Renal pelvis (tissue), 4 donors: ENCODE measurements around the gene ZNF555. TPM values are rescaled to one million over a fixed set of nuclear protein-coding genes. Genes with fewer than 3 reads are reported as not detected.

ENCODE experiments used
- DNase-seq: peaks from one replicate; pipeline ENCODE4 v3.0.0-alpha.2; 2013
- polyA plus RNA-seq, 3 donors: library from polyadenylated mRNA; unstranded; fragments of 120-200 nt; gene quantifications; one replicate each; pipeline ENCODE4 v1.2.1, GENCODE V29; 2013; ENCODE audit not compliant: insufficient read length in 3 of 3

ZNF555 gene
- polyA plus RNA-seq, 3 donors = 11.0 to 15.1 (median 11.3) TPM

GRCh38 chr19:2906631-2907195 lies 65.4 kb downstream of the ZNF555 start:
- no peak for DNase-seq

Other genes starting within 250 kb of the ZNF555 start
- 1 to 10 TPM; 6.5 to 7.3 (median 6.8) TPM for gene GNG7, start 138.8 kb upstream of the ZNF555 start, polyA plus RNA-seq
- 1 to 10 TPM; 3.5 to 3.7 (median 3.5) TPM for gene DIRAS1, start 120.1 kb upstream of the ZNF555 start, polyA plus RNA-seq
- gene SLC39A3, start 101.5 kb upstream of the ZNF555 start, polyA plus RNA-seq = 10 to 100 TPM; 28.4 to 36.9 (median 29.5) TPM
- 10 to 100 TPM; 61.2 to 72.9 (median 67.5) TPM for gene SGTA, start 58.2 kb upstream of the ZNF555 start, polyA plus RNA-seq
- gene THOP1, start 56.0 kb upstream of the ZNF555 start, polyA plus RNA-seq = 10 to 100 TPM; 58.7 to 64.8 (median 58.7) TPM
- gene ZNF554, start 21.6 kb upstream of the ZNF555 start, polyA plus RNA-seq = 10 to 100 TPM in 2 of 3 donors, 1 to 10 TPM in 1; 8.1 to 11.3 (median 10.5) TPM
- 1 to 10 TPM in 1 of 3 donors, under 1 TPM in 2; 0.64 to 2.1 (median 0.74) TPM for gene ZNF556, start 25.9 kb downstream of the ZNF555 start, polyA plus RNA-seq
- gene ZNF57, start 59.5 kb downstream of the ZNF555 start, polyA plus RNA-seq = 1 to 10 TPM; 5.7 to 8.1 (median 6.7) TPM
- 1 to 10 TPM; 7.5 to 9.1 (median 7.6) TPM for gene ZNF77, start 103.5 kb downstream of the ZNF555 start, polyA plus RNA-seq
- 10 to 100 TPM in 1 of 3 donors, 1 to 10 TPM in 2; 8.0 to 13.7 (median 8.4) TPM for gene TLE6, start 136.1 kb downstream of the ZNF555 start, polyA plus RNA-seq
- 10 to 100 TPM; 42.6 to 48.7 (median 43.2) TPM for gene TLE2, start 187.8 kb downstream of the ZNF555 start, polyA plus RNA-seq
- gene TLE5, start 221.0 kb downstream of the ZNF555 start, polyA plus RNA-seq = 100 to 1,000 TPM; 393 to 476 (median 425) TPM